NCI-H2107 treated with DMSO at 0.1 percent for 48 hours (cell line): ENCODE results near the gene SPDYC.

Experiments used
- DNase-seq: peaks from one replicate; lab custom pipeline; 2025; ENCODE audit not compliant: unreplicated experiment; lab: John Stamatoyannopoulos, UW

The SPDYC gene

DNA sequence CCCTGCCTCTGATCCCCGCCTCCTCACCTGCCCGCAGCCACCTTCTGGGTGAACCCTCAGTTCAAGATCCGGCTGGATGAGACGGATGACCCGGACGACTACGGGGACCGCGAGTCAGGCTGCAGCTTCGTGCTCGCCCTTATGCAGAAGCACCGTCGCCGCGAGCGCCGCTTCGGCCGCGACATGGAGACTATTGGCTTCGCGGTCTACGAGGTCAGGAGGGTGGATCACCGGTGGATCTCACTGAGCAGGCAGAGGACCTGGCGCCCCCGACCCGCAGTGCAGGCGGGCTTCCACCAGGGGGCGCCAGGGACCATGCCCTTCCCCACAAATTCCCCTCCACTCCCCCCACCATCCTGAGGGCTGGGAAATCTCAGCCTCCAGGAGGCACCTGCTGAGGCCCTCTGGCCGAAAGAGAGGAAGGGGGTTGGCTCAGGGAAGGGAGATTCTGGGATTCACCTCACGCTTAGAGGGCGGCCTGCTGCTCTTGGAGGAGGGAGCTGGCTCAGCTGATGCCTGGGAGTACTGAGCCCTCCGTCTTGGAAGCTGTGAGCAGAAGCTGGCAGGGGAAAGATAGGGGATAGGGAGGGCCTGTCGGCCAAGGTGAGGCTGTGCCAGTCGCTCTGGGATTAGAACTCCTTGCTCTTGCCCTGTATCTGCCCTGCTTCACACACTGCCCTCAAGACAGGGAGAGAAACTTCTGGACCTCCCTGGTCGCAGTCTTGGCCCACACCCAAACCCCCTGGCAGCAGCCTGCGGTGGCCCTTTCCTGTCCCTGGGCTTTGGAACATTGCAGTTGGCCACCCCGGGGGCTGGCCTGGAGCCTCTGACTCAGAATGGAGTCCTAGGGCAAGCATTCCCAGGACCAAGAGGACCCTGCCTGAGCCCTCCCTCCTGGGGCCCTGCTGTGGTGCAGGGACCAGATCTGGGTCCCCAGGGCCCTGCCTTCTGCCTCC, 34.9 kb downstream of the SPDYC start:
- DNase-seq = peak; percentile 32

DNA sequence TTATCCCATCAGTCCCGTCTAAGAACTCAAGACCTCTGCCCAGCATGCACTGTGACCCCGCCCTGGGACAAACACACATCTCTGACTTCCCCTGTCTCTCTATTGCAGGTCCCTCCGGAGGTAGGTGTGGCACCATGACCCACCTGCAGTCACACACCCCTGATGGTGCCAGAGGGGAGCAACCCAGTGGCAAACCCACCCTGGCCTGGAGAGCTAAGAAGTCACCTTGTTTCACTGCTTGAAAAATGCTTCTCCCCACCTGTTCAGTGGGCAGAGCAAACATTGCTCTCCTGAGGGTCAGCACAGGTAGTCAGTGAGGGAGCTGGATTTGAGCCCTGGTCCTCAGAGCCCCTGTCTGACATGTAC, 35.6 kb downstream of the SPDYC start:
- DNase-seq = no peak

DNA sequence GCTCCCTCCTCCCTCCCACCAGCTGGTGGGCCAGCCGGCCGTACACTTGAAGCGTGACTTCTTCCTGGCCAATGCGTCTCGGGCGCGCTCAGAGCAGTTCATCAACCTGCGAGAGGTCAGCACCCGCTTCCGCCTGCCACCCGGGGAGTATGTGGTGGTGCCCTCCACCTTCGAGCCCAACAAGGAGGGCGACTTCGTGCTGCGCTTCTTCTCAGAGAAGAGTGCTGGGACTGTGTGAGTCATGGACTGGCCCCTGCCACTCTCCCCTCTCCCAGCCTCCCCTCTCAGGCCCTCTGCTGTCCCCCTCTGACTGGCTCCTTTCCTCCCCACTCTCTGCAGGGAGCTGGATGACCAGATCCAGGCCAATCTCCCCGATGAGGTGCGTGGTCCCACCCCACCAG, 36.4 kb downstream of the SPDYC start:
- no peak for DNase-seq

DNA sequence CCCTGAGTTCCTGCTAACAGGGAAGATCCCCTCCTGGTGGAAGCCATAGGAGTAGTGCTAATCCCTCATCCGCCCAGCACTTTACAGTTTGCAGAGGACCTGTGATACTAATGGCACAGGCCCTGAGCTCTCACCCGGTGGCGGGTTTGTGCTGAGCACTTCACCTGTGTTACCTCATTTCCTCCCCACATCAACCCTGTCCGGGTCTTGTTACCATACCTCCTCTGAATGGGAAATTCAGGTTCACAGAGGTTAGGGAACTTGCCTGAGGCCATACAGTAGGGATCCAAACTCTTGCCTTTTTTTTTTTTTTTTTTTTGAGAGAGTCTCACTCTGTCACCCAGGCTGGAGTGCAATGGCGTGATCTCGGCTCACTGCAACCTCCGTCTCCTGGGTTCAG, 36.9 kb downstream of the SPDYC start:
- DNase-seq = no peak

DNA sequence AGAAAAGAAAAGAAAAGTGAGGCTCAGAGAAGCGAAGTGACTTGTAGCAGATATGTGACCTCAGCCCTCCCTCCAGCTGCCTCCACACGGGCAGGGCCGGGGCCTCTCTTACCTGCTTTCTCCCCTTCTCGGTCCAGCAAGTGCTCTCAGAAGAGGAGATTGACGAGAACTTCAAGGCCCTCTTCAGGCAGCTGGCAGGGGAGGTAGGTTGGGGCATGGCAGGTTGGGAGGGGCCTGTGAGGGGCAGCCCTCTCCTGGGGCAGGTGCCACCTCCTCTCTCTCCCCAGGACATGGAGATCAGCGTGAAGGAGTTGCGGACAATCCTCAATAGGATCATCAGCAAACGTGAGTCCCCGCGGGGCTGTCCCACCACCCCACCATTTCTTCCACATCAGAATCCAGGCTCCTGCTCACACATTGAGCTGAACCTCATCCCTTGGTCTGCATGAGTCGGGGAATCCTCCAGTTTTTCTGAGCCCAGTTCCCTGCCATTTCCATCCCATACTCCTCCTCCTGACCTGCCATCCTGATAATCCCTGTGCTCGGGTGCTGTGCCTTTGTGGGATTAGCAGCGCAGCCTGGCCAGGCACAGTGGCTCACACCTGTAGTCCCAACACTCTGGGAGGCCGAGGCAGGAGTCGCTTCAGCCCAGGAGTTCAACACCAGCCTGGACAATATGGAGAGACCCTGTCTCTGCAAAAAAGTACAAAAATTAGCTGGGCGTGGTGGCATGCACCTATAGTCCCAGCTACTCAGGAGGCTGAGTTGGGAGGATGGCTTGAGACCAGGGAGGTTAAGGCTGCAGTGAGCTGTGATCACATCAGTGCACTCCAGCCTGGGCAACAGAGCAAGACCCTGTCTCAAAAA, 38.1 kb downstream of the SPDYC start:
- DNase-seq = no peak

DNA sequence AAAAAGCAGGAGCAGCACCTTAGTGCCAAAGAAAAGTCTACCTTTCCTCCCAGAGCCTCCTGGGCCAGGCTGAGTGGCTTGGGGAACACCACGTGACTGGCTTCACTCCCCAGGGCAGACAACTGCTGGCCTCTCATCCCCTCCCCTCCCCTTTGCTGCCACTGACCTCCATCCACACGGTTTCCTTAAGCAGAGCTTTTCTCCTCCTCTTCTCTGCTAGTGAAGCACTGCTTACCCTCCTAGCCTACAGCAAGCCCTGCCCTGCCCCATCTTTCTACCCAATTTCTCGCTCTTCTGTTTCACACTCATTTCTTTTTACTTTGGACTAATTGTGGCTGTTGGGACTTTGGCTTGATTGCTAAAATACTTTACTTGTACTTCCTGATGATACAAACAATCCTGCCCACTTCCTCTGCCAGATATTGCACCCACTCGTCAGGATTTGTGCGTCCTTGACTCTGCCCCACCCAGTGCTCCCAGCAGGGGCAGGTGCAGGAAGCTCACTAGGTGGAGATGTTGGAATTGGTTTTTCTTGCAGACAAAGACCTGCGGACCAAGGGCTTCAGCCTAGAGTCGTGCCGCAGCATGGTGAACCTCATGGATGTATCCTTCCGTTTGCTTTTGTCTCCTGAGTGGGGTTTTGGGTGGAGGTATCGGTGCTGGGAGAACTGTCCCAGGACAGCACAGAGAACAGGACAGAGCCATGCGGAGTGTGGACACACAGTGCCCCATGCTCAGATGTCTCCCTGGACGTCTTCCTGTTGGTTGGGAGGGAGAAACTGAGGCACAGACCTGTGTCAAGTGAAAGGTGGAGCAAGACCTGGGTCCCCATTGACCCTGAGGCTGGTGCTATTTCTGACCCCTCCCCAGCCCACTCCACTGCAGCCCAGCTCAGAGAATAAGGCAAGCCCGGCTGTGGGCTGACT, 39.0 kb downstream of the SPDYC start:
- DNase-seq = no peak

DNA sequence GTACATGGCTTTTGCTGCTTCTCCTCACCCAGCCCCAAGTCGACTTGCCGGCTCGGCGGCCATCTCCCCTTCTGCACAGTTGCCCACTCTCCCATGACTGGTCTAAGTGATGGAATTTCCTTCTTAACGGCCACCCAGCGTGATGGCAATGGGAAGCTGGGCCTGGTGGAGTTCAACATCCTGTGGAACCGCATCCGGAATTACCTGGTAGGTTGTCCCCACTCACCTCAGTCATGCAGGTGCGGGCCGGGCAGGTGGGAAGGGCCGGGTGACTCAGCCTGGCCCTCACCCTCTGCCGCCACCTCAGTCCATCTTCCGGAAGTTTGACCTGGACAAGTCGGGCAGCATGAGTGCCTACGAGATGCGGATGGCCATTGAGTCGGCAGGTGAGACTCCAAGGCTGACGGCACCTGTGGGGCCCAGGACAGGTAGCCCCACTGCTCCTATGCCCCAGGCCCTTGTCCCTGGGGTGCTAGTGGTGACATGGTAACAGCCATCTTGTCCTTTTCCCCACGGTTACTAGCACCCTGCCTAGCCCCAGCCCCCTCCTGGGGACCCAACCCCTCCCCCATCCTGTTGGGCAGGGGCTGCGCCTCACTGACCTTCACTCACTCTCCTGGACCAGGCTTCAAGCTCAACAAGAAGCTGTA, 39.8 kb downstream of the SPDYC start:
- DNase-seq = no peak

DNA sequence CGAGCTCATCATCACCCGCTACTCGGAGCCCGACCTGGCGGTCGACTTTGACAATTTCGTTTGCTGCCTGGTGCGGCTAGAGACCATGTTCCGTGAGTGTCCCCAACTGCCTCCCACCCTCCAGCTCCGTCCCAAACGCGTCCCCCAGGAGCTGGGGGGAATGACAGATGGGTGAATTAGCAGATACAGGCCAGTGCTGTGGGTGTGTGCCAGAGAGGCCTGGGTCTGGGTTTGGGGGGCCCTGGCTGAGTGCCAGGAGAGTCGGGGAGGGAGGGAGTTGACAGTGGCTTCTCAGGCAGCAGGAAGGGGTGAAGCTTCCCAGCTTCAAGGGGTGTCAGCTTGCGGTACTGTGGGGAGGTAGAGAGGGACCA, 40.3 kb downstream of the SPDYC start:
- DNase-seq = no peak

DNA sequence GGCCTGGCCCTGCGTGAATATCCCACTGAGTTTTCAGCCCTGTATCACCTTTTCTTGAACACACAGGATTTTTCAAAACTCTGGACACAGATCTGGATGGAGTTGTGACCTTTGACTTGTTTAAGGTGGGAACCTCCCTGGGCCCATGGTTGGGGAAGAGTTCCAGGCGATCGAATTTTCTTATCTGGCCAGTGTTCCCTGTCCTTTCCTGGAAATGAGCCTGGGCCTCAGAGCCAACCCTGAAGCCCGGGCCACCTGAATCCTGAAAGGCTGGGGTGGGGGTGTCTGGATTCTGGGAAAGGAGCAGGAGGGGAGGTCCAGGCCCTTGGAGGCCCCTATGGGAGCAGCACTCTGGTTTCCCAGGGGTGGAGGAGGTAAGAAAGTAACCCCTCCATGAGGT, 40.7 kb downstream of the SPDYC start:
- no peak for DNase-seq

DNA sequence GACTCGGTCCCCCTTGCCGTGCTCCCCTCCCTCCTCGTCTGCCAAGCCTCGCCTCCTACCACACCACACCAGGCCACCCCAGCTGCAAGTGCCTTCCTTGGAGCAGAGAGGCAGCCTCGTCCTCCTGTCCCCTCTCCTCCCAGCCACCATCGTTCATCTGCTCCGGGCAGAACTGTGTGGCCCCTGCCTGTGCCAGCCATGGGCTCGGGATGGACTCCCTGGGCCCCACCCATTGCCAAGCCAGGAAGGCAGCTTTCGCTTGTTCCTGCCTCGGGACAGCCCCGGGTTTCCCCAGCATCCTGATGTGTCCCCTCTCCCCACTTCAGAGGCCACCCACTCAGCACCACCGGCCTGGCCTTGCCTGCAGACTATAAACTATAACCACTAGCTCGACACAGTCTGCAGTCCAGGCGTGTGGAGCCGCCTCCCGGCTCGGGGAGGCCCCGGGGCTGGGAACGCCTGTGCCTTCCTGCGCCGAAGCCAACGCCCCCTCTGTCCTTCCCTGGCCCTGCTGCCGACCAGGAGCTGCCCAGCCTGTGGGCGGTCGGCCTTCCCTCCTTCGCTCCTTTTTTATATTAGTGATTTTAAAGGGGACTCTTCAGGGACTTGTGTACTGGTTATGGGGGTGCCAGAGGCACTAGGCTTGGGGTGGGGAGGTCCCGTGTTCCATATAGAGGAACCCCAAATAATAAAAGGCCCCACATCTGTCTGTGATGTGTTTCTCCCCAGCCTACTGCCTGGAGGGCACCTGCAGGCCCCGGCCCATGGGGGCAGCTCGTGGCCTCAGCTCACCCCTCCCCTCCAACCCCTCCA, 41.5 kb downstream of the SPDYC start:
- no peak for DNase-seq

DNA sequence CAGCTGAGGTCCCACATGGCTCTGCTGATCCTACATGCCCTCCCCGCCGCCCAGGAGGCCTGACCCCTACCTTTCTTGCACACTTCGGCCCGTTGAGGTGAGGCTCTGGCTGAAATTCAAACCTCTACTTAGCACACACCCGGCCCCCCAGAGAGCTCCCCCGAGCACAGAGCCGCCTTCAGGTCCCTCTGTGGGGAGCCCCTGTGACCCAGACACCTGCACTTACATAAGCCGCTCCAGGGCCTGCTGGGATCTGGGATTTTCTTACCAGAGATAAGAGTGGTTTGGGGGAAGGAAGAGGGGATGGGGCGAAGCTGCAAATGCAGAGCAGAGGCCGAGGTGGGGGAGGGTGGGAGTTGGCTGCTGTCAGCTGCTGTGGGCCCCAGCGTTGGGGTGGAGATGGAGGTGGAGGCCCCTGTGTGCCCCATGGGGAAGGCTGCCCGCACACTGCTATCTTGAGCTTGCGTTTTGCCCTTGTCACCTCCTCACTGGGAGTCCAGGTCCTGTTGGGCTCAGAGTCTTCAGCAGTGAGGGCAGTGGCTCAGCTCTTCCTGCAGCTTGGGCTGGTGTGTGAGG, 42.3 kb downstream of the SPDYC start:
- DNase-seq = peak; percentile 48

DNA sequence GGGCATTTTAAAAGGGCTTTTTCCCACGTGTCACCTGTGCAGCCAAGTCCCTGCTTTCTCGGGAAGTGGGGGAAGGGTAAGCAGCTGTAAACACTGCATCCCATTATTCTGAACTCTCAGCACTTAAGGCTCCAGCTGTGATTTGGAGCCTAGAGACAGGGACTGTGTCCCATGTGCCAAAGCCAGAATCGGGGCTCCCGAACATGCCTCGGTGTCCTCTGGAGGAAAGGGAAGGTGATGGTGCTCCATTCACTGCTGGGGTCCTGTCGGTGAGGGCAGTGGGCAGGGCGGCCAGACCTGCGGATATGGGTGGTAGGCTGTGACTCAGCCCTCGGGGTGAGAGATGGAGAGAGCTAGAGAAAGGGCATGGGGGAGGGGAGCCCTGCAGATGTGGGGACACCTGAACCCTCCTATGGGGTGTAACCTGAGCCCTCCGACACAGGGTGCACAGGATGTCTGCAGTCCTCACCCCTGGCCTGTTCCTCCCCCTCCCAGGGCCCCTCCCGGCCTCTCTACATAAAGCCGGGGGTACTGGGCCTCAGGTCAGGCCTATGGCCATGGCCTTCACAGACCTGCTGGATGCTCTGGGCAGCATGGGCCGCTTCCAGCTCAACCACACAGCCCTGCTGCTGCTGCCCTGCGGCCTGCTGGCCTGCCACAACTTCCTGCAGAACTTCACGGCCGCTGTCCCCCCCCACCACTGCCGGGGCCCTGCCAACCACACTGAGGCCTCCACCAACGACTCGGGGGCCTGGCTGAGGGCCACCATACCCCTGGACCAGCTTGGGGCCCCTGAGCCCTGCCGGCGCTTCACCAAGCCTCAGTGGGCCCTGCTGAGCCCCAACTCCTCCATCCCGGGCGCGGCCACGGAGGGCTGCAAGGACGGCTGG, 43.5 kb downstream of the SPDYC start:
- peak; percentile 65 for DNase-seq

DNA sequence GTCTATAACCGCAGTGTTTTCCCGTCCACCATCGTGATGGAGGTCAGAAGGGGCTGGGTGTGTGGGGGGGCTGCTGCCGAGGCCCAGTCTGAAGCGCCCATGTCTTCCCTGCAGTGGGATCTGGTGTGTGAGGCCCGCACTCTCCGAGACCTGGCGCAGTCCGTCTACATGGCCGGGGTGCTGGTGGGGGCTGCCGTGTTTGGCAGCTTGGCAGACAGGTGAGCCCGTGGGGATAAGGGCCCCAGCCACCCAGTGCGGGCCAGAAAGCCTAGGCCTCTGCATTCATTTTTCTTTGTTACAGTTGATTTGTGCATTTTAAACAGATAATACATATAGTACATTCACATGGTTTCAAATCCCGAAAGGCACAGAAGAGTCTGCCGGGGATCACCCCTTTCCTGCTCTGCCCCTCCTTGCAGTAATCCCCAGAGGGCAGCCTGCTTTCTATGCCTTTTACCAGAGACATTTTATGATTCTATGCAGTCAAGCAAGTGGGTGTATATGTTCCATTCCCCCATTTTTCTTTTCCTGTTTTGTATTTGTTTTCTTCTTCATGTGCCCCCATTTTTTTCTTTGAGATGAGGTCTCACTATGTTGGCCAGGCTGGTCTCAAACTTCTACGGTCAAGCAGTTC, 44.3 kb downstream of the SPDYC start:
- no peak for DNase-seq

DNA sequence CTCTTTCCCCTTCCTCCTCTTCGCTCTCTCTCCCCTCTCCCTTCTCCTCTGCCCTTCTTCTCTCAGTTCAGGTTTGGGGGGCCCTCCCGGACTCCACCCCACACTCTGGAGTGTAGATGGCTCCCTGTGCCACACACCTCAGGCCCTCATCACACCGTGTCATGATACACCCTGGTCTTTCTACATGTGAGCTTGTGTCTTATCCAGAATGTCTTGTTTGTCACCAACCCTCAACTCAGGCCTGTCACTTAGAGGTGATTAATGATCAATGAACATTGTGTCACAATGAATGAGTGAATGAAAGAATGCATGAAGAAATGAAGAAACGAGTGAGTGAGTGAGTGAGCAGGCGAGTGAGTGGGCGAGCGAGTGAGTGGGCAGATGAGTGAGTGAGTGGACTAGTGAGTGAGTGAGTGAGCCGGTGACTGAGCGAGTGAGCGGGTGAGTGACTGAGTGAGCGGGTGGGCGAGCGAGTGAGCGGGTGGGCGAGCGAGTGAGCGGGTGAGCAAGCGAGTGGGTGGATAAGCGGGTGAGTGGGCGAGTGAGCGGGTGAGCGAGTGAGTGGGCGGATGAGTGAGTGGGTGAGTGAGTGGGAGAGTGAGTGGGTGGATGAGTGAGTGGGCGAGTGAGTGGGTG, 45.5 kb downstream of the SPDYC start:
- no peak for DNase-seq

DNA sequence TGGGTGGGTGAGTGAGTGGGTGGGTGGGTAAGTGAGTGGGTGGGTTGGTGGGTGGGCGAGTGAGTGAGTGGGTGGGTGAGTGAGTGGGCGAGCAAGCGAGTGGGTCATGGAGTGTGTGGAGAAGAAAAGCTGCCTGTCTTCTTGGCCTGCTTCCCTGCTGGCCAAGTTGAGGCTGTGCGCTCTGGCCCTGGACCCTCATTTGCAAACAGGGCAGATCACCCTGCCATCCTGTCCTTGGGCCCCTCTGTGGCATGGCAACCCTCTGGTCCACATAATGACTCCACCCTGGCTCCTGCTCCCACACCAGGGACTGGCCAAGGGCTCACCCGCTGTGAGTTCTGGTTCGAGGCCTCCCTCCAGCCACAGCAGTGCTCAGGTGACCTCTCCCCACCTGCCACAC, 46.8 kb downstream of the SPDYC start:
- no peak for DNase-seq

DNA sequence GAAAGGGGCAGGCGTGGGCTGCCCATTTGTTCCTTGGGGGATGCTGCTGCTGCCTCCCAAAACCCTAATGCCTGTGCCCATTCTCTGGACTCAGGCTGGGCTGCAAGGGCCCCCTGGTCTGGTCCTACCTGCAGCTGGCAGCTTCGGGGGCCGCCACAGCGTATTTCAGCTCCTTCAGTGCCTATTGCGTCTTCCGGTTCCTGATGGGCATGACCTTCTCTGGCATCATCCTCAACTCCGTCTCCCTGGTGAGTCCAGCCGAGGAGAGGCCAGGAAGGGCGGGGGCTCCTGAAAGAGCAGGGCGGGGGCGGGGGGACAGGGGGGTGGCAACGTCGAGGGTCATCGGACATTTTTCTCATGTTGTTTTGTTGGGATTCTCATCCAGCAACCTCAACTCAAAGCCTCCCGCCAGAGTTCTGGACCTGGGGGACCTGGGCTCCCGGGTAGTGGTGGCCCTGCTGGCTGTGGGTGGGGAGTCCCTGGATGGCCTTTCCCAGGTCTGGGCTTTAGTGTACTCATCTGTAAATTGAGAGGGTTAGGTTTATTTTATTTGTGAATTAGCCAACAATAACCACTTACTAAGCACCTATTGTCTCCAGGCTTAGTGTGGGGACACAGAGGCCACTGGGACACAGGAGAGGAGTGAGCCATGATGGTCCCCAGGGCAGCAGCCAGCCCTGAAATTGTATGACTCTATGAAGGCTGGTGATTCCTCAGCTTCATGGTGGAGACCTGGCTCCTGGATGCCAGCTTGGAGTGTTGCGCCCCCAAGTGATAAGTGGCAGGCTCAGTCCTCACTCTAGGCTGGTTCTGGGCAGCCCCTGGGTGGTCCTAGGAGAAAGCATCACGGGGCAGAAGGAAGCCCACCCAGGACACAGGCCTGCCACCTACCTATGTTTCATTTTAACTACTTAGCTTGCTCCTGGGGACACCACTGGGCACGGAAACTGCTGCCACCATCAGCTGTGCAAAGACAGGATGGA, 47.7 kb downstream of the SPDYC start:
- DNase-seq = no peak
